ENCODE measurements around the gene NCOA1.

The NCOA1 gene

GRCh38 chr2:24456599-24457556 lies 34.2 kb upstream of the NCOA1 start (continued):
- TF ChIP-seq, protein P1, sequence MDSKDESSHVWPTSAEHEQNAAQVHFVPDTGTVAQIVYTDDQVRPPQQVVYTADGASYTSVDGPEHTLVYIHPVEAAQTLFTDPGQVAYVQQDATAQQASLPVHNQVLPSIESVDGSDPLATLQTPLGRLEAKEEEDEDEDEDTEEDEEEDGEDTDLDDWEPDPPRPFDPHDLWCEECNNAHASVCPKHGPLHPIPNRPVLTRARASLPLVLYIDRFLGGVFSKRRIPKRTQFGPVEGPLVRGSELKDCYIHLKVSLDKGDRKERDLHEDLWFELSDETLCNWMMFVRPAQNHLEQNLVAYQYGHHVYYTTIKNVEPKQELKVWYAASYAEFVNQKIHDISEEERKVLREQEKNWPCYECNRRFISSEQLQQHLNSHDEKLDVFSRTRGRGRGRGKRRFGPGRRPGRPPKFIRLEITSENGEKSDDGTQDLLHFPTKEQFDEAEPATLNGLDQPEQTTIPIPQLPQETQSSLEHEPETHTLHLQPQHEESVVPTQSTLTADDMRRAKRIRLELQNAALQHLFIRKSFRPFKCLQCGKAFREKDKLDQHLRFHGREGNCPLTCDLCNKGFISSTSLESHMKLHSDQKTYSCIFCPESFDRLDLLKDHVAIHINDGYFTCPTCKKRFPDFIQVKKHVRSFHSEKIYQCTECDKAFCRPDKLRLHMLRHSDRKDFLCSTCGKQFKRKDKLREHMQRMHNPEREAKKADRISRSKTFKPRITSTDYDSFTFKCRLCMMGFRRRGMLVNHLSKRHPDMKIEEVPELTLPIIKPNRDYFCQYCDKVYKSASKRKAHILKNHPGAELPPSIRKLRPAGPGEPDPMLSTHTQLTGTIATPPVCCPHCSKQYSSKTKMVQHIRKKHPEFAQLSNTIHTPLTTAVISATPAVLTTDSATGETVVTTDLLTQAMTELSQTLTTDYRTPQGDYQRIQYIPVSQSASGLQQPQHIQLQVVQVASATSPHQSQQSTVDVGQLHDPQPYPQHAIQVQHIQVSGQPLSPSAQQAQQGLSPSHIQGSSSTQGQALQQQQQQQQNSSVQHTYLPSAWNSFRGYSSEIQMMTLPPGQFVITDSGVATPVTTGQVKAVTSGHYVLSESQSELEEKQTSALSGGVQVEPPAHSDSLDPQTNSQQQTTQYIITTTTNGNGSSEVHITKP (tag by site-specific recombination; IDR thresholded peaks at IDR 0.05), result peak; percentile 54
- no peak for TF ChIP-seq BCL11B (tag by site-specific recombination; IDR thresholded peaks at IDR 0.05; ENCODE audit: low read depth)
- no peak for TF ChIP-seq MZF1 (tag by site-specific recombination; IDR thresholded peaks at IDR 0.05; ENCODE audit: borderline replicate concordance)
- peak; percentile 18; the same call in 1 of the 2 replicates for TF ChIP-seq ZNF600 (tag by site-specific recombination; IDR thresholded peaks at IDR 0.05)

- ChIA-PET CTCF (interaction anchor here (1.2 to 2.2 kb wide), 3 partner anchors 36 to 370 kb away, joined by 3 to 7 read pairs (median 4); no protein-coding TSS in a partner anchor), POLR2A (no interaction called here)
- H3K36me3 ChIP-seq (ENCODE audit: control insufficient read depth in 2 of 2, insufficient read depth in 1 of 2, low read length in 2 of 2), result no peaks in the 10 kb centered on the region
- H3K9me3 ChIP-seq (ENCODE audit: control insufficient read depth, insufficient read depth, low read depth, low read length), result no peaks in the 10 kb centered on the region
- no peak for TF ChIP-seq GFI1B (tag by site-specific recombination; IDR thresholded peaks at IDR 0.05)
- no peak for TF ChIP-seq KLF10 (tag by site-specific recombination; IDR thresholded peaks at IDR 0.05)
- TF ChIP-seq, protein P2, sequence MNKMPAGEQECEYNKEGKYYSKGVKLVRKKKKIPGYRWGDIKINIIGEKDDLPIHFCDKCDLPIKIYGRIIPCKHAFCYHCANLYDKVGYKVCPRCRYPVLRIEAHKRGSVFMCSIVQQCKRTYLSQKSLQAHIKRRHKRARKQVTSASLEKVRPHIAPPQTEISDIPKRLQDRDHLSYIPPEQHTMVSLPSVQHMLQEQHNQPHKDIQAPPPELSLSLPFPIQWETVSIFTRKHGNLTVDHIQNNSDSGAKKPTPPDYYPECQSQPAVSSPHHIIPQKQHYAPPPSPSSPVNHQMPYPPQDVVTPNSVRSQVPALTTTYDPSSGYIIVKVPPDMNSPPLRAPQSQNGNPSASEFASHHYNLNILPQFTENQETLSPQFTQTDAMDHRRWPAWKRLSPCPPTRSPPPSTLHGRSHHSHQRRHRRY (tag by site-specific recombination; IDR thresholded peaks at IDR 0.05), result no peak
- no peak for TF ChIP-seq TRIM28 (IDR thresholded peaks at IDR 0.05; ENCODE audit: borderline replicate concordance, low read length)
- no peak for TF ChIP-seq BCL6B (tag by site-specific recombination; IDR thresholded peaks at IDR 0.05)
- no peak for TF ChIP-seq ZNF830 (tag by site-specific recombination; IDR thresholded peaks at IDR 0.05; ENCODE audit: low read depth)
- no peak for TF ChIP-seq EGR2 (tag by site-specific recombination; IDR thresholded peaks at IDR 0.05; ENCODE audit: low read depth)
- no peak for TF ChIP-seq ZFP69B (tag by site-specific recombination; IDR thresholded peaks at IDR 0.05)
- H3K27ac ChIP-seq (ENCODE audit: extremely low read depth, low read depth, low read length), result no peak overlapping the region
- no peaks in the 10 kb centered on the region for H3K4me1 ChIP-seq (ENCODE audit: control insufficient read depth, insufficient read depth, low read length)
- H3K4me3 ChIP-seq (ENCODE audit: low read depth, low read length), result no peak overlapping the region
Observed at GRCh38 chr2:24457696-24458386, 33.2 kb upstream of the NCOA1 start.

DNA sequence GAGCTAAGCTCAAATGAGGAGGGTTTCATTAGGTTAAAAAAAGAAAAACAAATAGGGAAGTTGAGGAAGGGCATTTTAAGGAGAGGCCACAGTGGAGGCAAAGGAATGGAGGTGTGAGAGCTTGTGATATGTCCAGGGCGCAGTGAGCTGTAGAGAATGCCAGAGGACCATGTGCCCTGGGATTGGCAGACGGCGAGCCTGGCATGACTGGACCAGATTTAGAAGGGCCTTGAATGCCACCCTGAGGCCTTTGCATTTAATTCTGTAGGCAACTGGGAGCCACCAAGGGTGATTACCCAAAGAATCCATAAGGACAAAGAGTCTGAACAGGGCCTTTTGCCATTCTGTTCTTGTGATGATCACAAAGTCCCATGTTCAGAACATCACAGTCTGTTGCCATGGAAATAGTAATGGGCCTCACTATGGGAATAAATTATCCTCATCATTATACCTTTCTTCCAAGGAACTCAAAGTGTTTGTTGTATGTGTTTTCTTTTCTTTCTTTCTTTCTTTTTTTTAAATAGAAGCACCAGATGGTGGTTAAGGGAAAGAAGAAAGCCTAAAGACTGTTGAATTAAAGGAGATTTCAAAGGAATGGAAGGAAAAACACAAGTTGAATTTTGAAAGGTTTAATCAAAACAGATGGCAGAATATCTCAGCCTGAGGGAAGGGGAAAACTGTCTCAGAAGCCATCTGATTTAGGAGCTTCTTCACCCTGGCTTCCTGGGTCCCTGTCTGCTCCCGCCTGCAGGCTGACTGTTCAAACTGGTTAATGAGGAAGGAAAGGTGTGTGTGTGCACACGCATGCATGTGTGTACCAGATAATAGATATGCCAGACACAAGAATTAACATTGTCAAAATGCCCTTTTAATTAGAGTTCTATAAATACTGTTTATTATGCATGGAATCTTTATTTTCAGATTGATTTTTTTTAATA lies 31.6 kb upstream of the NCOA1 start:
- ChIA-PET POLR2A (no interaction called here), CTCF (no interaction called here)
- H3K4me3 ChIP-seq (ENCODE audit: low read depth, low read length), result no peak overlapping the region
- no peak overlapping the region for H3K27ac ChIP-seq (ENCODE audit: extremely low read depth, low read depth, low read length)
- H3K9me3 ChIP-seq (ENCODE audit: control insufficient read depth, insufficient read depth, low read depth, low read length), result no peaks in the 10 kb centered on the region
- no peaks in the 10 kb centered on the region for H3K4me1 ChIP-seq (ENCODE audit: control insufficient read depth, insufficient read depth, low read length)
- no peaks in the 10 kb centered on the region for H3K36me3 ChIP-seq (ENCODE audit: control insufficient read depth in 2 of 2, insufficient read depth in 1 of 2, low read length in 2 of 2)
- TF ChIP-seq ZNF830 (tag by site-specific recombination; IDR thresholded peaks at IDR 0.05; ENCODE audit: low read depth) (no peak), HOXD13 (CRISPR knock-in tag; IDR thresholded peaks at IDR 0.05; ENCODE audit: borderline replicate concordance) (no peak), ZNF677 (tag by site-specific recombination; IDR thresholded peaks at IDR 0.05) (no peak), ZNF664 (tag by site-specific recombination; IDR thresholded peaks at IDR 0.05) (no peak), ZNF510 (tag by site-specific recombination; IDR thresholded peaks at IDR 0.05; ENCODE audit: insufficient replicate concordance) (no peak), BCL11A (tag by site-specific recombination; IDR thresholded peaks at IDR 0.05; ENCODE audit: low read depth) (no peak), ZNF433 (tag by site-specific recombination; IDR thresholded peaks at IDR 0.05; ENCODE audit: low read depth) (no peak), ZBTB8A (tag by site-specific recombination; IDR thresholded peaks at IDR 0.05) (no peak), ZNF302 (tag by site-specific recombination; IDR thresholded peaks at IDR 0.05; ENCODE audit: low read depth) (no peak), ZNF416 (tag by site-specific recombination; IDR thresholded peaks at IDR 0.05) (no peak), KLF17 (tag by site-specific recombination; IDR thresholded peaks at IDR 0.05) (no peak)
